Uterus (tissue), 4 donors: ENCODE measurements around the gene PHIP. TPM values are rescaled to one million over a fixed set of nuclear protein-coding genes. Genes with fewer than 3 reads are reported as not detected.

ENCODE experiments used
- DNase-seq, 2 donors: peaks; one replicate each; pipeline ENCODE4 v3.0.0-alpha.2; 2019 to 2020
- H3K27ac ChIP-seq, 2 donors: fragments of 200-600 bp; sonication (generic); 1 replicate in 1 of 2; 2 replicates in 1 of 2; pipeline ENCODE4 v1.5.1; 2016 to 2018
- H3K27me3 ChIP-seq, 2 donors: fragments of 200-600 bp; sonication (generic); one replicate each; pipeline ENCODE4 v1.5.1; 2018 to 2019; ENCODE audit warnings: control low read depth in 1 of 2
- H3K36me3 ChIP-seq, 2 donors: fragments of 200-600 bp; sonication (generic); one replicate each; pipeline ENCODE4 v1.5.1; 2019; ENCODE audit warnings: control low read depth in 1 of 2
- H3K4me1 ChIP-seq, 2 donors: fragments of 200-600 bp; sonication (generic); one replicate each; pipeline ENCODE4 v1.5.1; 2018 to 2019; ENCODE audit warnings: control low read depth in 1 of 2
- H3K4me3 ChIP-seq, 2 donors: fragments of 200-600 bp; sonication (generic); 1 replicate in 1 of 2; 2 replicates in 1 of 2; pipeline ENCODE4 v1.5.1; 2018 to 2019; ENCODE audit warnings: mild to moderate bottlenecking in 1 of 2
- H3K9me3 ChIP-seq, 2 donors: fragments of 200-600 bp; sonication (generic); one replicate each; pipeline ENCODE4 v1.5.1; 2019; ENCODE audit warnings: control low read depth in 1 of 2
- POLR2A ChIP-seq, 2 donors: fragments of 450-650 bp; IDR thresholded peaks; one replicate each; pipeline ENCODE4 v1.6.1; 2016; ENCODE audit warnings: antibody characterized with exemption in 2 of 2, mild to moderate bottlenecking in 1 of 2, moderate library complexity in 1 of 2
- intact Hi-C: fragments of 100-400 bp; cut with DNase I; formaldehyde crosslinking; loops from one replicate; pipeline ENCODE4 v1.15.1; 2023; ENCODE audit warnings: low total_unique reads
- total RNA-seq, 4 donors: library from RNA; depleted of rRNA in 3 of 4; stranded (reverse); fragments of >200 nt in 3 of 4; gene quantifications; one replicate each; pipeline versions ENCODE4 v1.1.0 to v1.2.4, GENCODE V29; 2014 to 2023
- TF ChIP-seq, protein P1 (sequence below), 4 experiments: fragments of 200-600 bp in 2 of 4; fragments of 450-650 bp in 2 of 4; sonication (generic) in 2 of 4; IDR thresholded peaks; one replicate each; pipeline ENCODE4 v1.5.1; 2016 to 2019; ENCODE audit warnings: antibody characterized with exemption in 4 of 4, mild to moderate bottlenecking in 2 of 4, moderate library complexity in 1 of 4
- donor health status: DM: yes; HTN: yes; CAD: no.

PHIP gene
- total RNA-seq, 4 donors from 2014 or later = 40.6 to 85.3 (median 53.9) TPM

DNA sequence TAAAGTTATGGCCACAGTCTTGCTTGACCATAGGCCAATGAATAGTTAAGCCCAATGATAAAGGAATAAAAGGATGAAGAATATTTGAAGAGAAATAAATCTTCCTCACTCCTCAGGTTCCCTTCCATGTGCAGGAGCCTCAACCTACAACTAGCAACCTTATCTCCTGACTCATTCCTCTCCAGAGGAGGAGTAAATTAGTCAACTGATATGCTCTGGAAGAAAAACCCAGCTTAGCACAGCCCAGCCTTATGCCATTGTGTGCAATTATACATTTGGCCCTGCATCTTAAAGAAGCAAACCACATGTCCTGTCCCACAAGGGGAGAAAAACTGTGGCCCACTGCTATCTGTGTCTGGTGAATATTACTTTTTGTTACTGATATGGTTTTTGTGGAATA is 82.1 kb downstream of the PHIP start:
- intact Hi-C loops = no loop called here
- Histone ChIP-seq H3K4me3 (no peak overlapping the region), H3K36me3 (no peaks in the 10 kb centered on the region), H3K27me3 (no peaks in the 10 kb centered on the region), H3K4me1 (no peaks in the 10 kb centered on the region), H3K27ac (no peak overlapping the region), H3K9me3 (no peaks in the 10 kb centered on the region)
- no peak for DNase-seq
- TF ChIP-seq POLR2A (IDR thresholded peaks at IDR 0.05) = no peak
- TF ChIP-seq, protein P1, sequence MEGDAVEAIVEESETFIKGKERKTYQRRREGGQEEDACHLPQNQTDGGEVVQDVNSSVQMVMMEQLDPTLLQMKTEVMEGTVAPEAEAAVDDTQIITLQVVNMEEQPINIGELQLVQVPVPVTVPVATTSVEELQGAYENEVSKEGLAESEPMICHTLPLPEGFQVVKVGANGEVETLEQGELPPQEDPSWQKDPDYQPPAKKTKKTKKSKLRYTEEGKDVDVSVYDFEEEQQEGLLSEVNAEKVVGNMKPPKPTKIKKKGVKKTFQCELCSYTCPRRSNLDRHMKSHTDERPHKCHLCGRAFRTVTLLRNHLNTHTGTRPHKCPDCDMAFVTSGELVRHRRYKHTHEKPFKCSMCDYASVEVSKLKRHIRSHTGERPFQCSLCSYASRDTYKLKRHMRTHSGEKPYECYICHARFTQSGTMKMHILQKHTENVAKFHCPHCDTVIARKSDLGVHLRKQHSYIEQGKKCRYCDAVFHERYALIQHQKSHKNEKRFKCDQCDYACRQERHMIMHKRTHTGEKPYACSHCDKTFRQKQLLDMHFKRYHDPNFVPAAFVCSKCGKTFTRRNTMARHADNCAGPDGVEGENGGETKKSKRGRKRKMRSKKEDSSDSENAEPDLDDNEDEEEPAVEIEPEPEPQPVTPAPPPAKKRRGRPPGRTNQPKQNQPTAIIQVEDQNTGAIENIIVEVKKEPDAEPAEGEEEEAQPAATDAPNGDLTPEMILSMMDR (IDR thresholded peaks at IDR 0.05) = no peak

DNA sequence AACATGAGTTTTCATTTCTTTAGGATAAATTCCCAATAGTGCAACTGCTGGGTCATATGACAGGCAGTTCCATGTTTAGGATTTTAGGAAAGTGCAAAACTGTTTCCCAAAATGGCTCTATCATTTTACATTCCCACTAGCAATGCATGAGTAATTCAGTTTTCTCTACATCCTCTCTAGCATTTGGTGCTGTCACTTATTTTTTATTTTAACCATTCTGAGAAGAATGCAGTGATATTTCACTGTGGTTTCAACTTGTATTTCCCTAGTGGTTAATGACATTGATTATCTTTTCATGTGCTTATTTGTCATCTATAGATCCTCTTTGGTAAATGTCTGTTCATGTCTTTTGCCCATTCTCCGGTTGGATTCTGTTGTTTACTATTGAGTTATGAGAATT is 82.7 kb downstream of the PHIP start:
- DNase-seq = no peak
- Histone ChIP-seq H3K9me3 (no peaks in the 10 kb centered on the region), H3K4me1 (no peaks in the 10 kb centered on the region), H3K4me3 (no peak overlapping the region), H3K36me3 (no peaks in the 10 kb centered on the region), H3K27me3 (no peaks in the 10 kb centered on the region), H3K27ac (no peak overlapping the region)
- TF ChIP-seq, protein P1 (IDR thresholded peaks at IDR 0.05) = no peak
- no peak for TF ChIP-seq POLR2A (IDR thresholded peaks at IDR 0.05)
- intact Hi-C loops = no loop called here

DNA sequence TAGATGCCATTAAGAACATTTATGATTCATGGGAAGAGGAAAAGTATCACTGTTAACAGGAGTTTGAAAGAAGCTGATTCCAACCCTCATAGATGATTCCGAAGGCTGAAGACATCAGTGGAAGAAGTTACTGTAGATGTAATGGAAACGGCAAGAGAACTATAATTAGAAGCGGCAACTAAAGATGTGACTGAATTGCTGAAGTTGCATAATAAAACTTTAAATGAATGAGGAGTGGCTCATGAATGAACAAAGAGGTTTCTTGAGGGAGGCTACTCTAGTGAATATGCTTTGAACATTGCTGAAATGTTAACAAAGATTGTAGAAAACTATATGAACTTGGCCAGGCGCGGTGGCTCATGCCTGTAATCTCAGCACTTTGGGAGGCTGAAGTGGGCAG is 84.1 kb downstream of the PHIP start:
- DNase-seq = no peak
- TF ChIP-seq POLR2A (IDR thresholded peaks at IDR 0.05) = no peak
- TF ChIP-seq, protein P1 (IDR thresholded peaks at IDR 0.05) = no peak
- Histone ChIP-seq H3K4me1 (no peaks in the 10 kb centered on the region), H3K27me3 (no peaks in the 10 kb centered on the region), H3K36me3 (no peaks in the 10 kb centered on the region), H3K4me3 (no peak overlapping the region), H3K27ac (no peak overlapping the region), H3K9me3 (no peaks in the 10 kb centered on the region)
- intact Hi-C loops = no loop called here

DNA sequence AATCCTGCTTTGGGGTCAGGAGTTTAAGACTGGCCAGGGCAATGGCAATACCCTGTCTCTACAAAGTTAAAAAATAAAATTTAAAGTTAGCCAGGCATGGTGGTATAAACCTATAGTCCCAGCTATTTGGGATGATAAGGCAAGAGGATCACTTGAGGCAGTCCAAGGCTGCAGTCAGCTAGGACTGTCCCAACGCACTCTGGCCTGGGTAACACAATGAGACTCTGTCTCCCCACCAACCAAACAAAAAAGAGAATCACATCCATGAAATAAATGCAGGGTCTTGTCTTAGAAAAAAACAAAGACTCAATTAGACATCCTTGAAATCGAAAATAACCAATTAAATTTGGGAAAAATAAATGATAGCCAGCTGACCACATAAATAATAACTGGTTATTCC is 88.9 kb downstream of the PHIP start:
- Histone ChIP-seq H3K36me3 (no peaks in the 10 kb centered on the region), H3K27ac (no peak overlapping the region), H3K4me3 (no peak overlapping the region), H3K9me3 (no peaks in the 10 kb centered on the region), H3K4me1 (no peaks in the 10 kb centered on the region), H3K27me3 (no peaks in the 10 kb centered on the region)
- no peak for TF ChIP-seq POLR2A (IDR thresholded peaks at IDR 0.05)
- TF ChIP-seq, protein P1 (IDR thresholded peaks at IDR 0.05) = no peak
- DNase-seq = no peak
- intact Hi-C loops = no loop called here

DNA sequence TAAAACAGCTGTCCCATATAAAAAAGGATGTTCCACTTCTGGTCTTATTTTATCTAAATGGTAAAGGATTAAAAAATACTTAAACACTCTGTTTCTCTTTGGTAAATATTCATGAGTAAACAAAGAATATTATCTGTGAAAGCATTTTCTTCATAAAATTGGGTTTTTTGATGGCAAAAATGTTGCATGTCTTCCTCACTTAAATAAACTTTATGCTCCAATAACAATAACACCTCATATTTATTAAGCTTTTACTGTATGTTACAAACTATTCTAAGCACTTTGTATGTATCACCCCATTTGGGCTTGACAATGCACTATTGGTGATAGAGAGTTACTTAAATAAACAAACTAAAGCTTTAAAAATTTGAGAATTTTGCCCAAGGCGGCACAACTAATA is 91.9 kb downstream of the PHIP start:
- intact Hi-C loops = no loop called here
- Histone ChIP-seq H3K27me3 (no peaks in the 10 kb centered on the region), H3K27ac (no peak overlapping the region), H3K4me1 (no peaks in the 10 kb centered on the region), H3K9me3 (no peaks in the 10 kb centered on the region), H3K36me3 (no peaks in the 10 kb centered on the region), H3K4me3 (no peak overlapping the region)
- DNase-seq = no peak
- no peak for TF ChIP-seq POLR2A (IDR thresholded peaks at IDR 0.05)
- TF ChIP-seq, protein P1 (IDR thresholded peaks at IDR 0.05) = no peak
